Chondrocyte (in vitro differentiated cells): Measurements from ENCODE around the gene ZNF384. TPM values are rescaled to one million over a fixed set of nuclear protein-coding genes. Genes with fewer than 3 reads are reported as not detected.

Experiments
- DNase-seq: peaks from one replicate; pipeline ENCODE4 v3.0.0; 2021; ENCODE audit warnings: mixed read lengths, low spot score
- H3K27ac Mint-ChIP-seq: one replicate; pipeline ENCODE4 v1.8.0; 2021; ENCODE audit warnings: mild to moderate bottlenecking, moderate library complexity, mixed read lengths; ENCODE audit not compliant: unreplicated experiment
- H3K27me3 Mint-ChIP-seq: 2 replicates; pipeline ENCODE4 v1.8.0; 2021; ENCODE audit warnings: low read depth, mixed read lengths
- H3K36me3 Mint-ChIP-seq: 2 replicates; pipeline ENCODE4 v1.8.0; 2021; ENCODE audit warnings: low read depth, mixed read lengths
- H3K4me1 Mint-ChIP-seq: 2 replicates; pipeline ENCODE4 v1.8.0; 2021; ENCODE audit warnings: low read depth, mild to moderate bottlenecking, mixed read lengths
- H3K4me3 Mint-ChIP-seq: one replicate; pipeline ENCODE4 v1.8.0; 2021; ENCODE audit warnings: mild to moderate bottlenecking, moderate library complexity, mixed read lengths; ENCODE audit not compliant: unreplicated experiment
- H3K9me3 Mint-ChIP-seq: 2 replicates; pipeline ENCODE4 v1.8.0; 2021; ENCODE audit warnings: low read depth, mixed read lengths
- total RNA-seq: library from RNA; stranded (reverse); gene quantifications from 3 replicates; pipeline ENCODE4 v1.2.1, GENCODE V29; 2021
- TF ChIP-seq, protein P1 (sequence below): fragments of 200-600 bp; sonication (generic); IDR thresholded peaks from 2 replicates; pipeline ENCODE4 v1.5.0; 2021; ENCODE audit warnings: antibody characterized with exemption, mild to moderate bottlenecking, moderate library complexity

ZNF384 gene
- total RNA-seq, 1 donor from 2014 or later = 50.7 TPM

- TF ChIP-seq, protein P1, sequence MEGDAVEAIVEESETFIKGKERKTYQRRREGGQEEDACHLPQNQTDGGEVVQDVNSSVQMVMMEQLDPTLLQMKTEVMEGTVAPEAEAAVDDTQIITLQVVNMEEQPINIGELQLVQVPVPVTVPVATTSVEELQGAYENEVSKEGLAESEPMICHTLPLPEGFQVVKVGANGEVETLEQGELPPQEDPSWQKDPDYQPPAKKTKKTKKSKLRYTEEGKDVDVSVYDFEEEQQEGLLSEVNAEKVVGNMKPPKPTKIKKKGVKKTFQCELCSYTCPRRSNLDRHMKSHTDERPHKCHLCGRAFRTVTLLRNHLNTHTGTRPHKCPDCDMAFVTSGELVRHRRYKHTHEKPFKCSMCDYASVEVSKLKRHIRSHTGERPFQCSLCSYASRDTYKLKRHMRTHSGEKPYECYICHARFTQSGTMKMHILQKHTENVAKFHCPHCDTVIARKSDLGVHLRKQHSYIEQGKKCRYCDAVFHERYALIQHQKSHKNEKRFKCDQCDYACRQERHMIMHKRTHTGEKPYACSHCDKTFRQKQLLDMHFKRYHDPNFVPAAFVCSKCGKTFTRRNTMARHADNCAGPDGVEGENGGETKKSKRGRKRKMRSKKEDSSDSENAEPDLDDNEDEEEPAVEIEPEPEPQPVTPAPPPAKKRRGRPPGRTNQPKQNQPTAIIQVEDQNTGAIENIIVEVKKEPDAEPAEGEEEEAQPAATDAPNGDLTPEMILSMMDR = no peak
- Mint-ChIP-seq H3K27ac (no peak overlapping the region), H3K4me3 (no peak overlapping the region), H3K36me3 (peaks cover 20% of the 10 kb centered on the region), H3K9me3 (no peaks in the 10 kb centered on the region), H3K4me1 (peaks cover 23% of the 10 kb centered on the region), H3K27me3 (no peaks in the 10 kb centered on the region)
- no peak for DNase-seq
Measured at GRCh38 chr12:6664902-6665301, 24.3 kb downstream of the ZNF384 start.

DNA sequence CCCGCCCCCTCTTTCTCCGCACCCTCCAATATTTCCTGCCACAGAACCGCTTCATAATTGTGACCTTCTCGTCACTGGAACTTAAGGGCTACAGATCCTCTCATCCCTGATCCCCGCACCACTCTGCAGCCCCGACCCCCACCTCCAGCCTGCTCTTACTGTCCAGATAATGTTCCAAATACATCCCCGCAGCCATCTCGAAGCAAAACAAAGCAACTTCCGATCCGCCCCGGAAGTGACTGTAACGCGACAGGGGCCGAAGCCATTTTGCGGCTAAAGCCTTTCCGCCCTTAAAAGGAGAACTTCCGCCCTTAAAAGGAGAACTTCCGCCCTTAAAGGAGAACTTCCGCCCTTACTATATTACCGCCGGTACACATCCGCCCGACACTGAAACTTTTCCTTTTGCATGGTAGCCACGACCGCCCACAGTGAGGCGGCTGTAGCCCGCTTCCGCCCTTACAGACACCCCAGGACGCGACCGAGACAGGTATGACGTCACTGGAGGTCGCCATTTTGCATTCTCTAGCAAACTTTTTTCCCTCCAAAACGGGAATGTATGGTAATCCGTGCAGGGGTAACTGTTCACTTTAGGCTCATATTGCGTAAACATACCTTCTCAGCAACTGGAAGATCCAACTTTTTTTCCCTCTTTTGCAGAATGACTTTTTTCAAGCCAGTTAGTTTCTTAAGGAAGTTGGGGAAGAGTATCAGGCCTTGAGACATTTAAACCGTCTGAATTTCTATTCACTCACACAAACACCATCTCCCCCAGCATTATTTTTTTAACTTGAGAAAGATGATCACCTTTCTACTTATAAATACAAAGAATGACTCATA lies 26.1 kb downstream of the ZNF384 start, which contains the start of gene ING4:
Gene ING4, minus strand, starts transcription at position 214 of the 837 bp plus-strand sequence. Its CDS starts 18 bp downstream, at position 196.
- no peaks in the 10 kb centered on the region for H3K9me3 Mint-ChIP-seq
- peaks cover 23% of the 10 kb centered on the region for H3K4me1 Mint-ChIP-seq
- TF ChIP-seq, protein P1 = no peak

DNA sequence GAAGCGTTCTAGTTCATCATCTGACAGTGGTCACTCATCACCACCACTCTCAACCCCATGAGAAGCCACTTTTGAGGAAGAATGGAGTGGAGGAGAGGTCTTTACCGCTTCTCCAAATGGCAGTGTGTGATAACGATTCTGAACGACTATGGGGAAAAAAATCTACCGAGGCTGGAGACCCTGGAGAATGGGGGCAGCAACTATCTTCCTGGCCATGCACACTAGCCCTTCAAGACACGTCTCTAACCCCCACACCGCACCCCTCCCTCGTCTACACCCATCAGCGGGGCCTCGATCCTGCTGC lies 26.6 kb downstream of the ZNF384 start:
- H3K36me3 Mint-ChIP-seq = peaks cover 10% of the 10 kb centered on the region
- peak overlapping the region; percentile 99 for H3K27ac Mint-ChIP-seq
- no peaks in the 10 kb centered on the region for H3K27me3 Mint-ChIP-seq
- peaks cover 23% of the 10 kb centered on the region for H3K4me1 Mint-ChIP-seq
- no peak for DNase-seq
- peak overlapping the region; percentile 99 for H3K4me3 Mint-ChIP-seq
- H3K9me3 Mint-ChIP-seq = no peaks in the 10 kb centered on the region
- TF ChIP-seq, protein P1 = no peak

More for the DNA sequence above, 26.1 kb downstream of the ZNF384 start, which contains the start of gene ING4:
- no peaks in the 10 kb centered on the region for H3K27me3 Mint-ChIP-seq
- H3K4me3 Mint-ChIP-seq = peak within 1 kb of the TSS; percentile 99
- peaks cover 16% of the 10 kb centered on the region for H3K36me3 Mint-ChIP-seq
- peak; percentile 98 for DNase-seq
- peak within 1 kb of the TSS; percentile 99 for H3K27ac Mint-ChIP-seq

DNA sequence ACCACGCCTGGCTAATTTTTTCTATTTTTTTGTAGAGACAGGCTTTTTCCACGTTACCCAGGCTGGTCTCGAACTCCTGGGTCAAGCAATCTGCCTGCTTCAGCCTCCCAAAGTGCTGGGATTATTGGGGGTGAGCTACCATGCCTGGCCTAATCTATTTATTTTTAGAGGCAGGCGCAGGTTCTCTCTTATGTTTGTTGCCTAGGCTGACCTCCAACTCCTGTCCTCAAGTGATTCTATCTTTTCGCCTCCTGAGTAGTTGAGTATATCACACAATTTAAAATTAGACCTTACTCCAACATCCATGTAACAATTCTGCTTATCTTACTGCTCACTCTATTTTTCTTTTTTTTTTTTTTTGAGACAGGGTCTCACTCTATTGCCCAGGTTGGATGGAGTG lies 35.2 kb downstream of the ZNF384 start:
- no peak for DNase-seq
- Mint-ChIP-seq H3K36me3 (peaks cover 39% of the 10 kb centered on the region), H3K4me1 (no peaks in the 10 kb centered on the region), H3K9me3 (no peaks in the 10 kb centered on the region), H3K4me3 (no peak overlapping the region), H3K27ac (no peak overlapping the region), H3K27me3 (no peaks in the 10 kb centered on the region)
- TF ChIP-seq, protein P1 = no peak

DNA sequence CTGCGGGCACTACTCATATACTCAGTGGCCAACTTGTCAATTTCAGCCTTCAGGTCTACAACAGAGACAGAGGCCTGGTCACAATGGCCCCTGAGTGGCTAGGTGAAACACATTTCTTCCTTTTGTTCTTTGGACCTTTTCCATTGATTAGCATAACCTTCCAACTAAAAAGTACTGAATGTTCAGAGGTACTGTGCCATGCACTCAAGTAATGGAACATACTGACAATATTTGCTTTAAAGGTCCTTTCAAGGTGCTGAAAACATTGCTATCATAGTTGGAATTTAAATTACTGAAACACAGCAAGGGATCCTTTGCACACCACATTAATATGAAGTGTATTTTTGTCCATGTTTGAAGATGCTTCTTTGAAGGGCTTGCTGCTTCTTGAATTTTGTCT lies 35.8 kb downstream of the ZNF384 start:
- no peak for DNase-seq
- TF ChIP-seq, protein P1 = no peak
- Mint-ChIP-seq H3K27ac (no peak overlapping the region), H3K9me3 (no peaks in the 10 kb centered on the region), H3K27me3 (no peaks in the 10 kb centered on the region), H3K4me1 (no peaks in the 10 kb centered on the region), H3K36me3 (peaks cover 35% of the 10 kb centered on the region), H3K4me3 (no peak overlapping the region)
